GM19438 (cell line): ENCODE data around the gene PTPRM.

Experiments
- ATAC-seq: cut with Tn5 transposase; IDR thresholded peaks from one replicate; pipeline ENCODE4 v1.9.1; 2021; ENCODE audit warnings: low read depth; ENCODE audit not compliant: unreplicated experiment

The PTPRM gene

DNA sequence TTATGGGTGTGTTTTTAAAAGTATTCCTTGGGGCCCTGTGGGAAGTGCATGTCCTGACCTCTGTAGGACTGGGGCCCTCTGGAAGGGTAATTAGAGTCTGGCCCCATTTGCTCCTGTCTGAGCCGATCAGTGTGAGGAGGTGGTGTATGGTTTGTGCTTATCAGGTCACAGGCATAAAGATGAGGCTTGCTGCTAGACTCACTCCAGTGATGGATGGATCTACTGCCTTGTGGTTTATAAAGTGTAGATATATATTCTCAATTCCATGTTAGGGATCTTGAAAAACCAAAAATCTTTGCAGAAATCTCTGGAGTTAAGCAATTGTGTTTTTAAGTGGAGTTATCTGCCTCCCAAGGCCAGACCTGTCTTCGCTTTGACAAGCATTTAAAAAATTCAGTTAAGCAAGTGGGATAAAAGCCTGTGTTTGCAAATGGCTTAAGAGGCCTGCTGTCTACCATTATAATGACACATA lies 182.4 kb downstream of the PTPRM start:
- no peak for ATAC-seq

DNA sequence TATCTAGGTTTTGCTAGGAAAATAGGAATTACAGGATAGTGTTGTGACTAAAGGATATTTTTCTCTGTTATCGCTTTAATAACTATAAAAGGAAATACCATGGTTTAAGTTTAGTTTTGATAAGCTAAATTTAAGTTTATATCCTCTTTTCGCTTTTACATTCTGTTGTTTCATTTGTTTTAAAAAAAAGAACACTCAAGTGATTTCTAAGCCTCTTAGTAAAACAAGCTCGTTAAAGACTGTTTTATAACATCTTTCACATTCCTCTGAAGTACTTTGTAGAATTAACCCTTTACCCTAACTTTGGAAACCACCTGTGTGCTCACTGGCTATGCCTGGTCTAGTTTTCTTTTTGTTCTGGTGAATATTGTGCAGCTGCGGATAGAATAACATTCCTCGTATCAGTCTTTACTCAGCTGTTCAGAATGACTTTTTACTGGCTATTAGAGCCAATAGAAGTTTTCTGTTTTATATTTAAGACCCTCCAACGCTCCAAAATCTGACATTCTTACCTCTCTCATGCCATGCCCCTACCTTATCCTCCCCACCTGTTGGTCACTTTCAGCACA lies 183.1 kb downstream of the PTPRM start:
- ATAC-seq, result no peak

DNA sequence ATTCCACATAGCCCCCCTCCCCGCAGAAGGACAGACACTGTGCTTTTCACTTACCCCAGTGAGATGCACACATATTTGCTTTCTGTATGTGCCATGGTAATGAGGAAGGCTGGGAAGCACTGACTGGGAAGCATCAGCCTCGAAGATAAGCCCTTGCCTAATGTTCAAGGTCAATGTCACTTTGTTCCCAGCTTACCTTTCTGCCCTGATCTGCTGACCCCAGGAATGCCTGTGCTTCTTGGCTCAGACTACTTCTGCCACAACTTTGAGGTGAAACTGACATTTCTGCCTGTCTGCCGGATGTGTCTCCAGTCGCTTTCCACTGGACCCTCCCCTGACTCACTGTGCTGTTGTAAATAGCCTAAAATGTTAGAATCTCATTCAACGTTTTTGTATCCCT lies 183.8 kb downstream of the PTPRM start:
- ATAC-seq, result no peak

DNA sequence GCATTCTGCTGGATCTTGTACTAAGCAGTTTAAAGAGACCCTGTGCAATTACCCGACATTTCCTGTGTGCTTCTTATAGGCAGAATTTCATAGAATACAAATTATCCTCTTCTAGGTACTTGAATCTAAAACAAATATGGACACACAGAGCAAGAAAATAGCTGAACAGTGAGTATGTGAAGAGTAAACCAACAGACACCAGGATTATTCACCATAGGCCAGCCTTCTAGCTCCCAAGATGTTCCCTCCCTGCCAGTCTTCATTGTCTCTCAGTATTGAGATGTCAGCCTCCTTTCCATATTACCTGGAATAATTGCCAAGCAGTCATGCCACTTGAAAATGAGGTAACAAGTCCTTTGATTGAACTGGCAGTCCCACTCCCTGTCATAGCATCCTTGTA lies 187.1 kb downstream of the PTPRM start:
- no peak for ATAC-seq

DNA sequence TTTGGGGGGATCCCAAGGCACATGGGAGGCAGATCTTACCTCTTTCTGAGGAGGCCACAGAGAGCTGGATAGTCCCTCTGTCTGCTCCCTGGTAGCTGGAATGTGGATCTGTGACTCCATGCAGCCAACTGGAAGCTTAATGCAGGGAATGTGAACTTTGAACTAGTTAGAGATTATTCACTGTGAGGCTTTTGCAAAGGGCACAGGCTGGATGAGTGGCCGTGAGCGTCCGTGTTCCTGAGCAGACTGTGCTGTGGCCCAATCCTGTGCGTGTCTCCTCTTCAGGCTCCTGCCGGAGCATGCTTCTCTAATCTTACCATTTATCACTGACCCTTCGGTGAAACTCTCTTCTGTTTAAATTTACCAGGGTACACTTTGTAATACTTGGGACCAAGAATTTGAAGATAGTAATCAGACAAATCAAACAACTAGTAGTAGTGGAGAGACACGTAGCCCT lies 187.6 kb downstream of the PTPRM start:
- no peak for ATAC-seq

DNA sequence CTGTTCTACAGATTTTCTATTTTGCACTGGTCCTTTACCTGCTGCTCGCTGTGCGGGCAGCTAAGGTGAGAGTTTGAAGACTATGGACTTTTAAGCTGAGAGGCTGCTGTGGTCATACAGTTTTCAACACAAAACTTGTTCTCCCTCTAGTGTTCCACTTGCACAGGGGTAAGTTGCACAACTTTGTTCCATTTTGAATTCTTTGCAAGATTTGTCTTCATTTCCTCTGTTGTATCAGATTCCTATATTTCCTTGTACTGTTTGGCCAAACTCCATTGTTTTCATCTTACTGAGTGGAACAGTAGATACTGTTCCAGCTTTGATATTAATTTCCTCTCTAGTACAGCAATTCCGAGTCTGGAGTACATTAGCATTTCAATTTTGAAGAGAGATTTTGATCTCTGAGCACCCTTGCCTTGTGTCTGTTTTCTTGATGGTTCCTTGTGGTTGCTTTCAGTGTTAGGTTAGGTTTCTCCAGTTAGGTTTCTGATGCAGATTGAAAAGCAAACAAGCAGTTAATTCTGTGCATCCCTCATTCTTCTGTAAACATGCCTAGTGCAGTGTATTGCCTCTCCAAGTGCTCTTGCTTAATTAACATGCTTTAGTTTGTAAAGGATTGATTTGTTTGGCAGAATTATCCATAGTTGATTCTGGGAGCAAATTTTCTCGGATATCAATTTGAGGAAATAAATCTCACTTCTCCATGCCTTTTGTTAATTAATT lies 188.8 kb downstream of the PTPRM start:
- no peak for ATAC-seq

DNA sequence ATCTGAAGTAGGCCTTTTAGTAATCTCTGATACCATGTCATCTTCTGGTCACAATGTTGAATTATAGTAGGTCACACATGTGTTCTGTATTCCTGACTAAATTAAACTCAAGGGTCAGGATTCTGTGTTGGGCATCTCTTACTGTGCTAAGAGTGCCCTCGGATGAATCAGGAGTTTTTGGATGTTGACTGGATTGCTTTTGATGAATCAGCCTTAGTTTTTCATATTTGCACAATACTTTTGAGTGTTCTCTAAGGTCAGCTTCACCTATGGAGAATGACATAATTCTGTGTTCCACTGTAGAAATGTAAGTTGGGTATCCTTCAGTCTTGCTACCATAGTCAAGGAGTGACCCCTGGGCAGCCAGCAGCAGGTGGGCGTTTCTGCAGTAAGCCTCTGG lies 190.1 kb downstream of the PTPRM start:
- no peak for ATAC-seq

DNA sequence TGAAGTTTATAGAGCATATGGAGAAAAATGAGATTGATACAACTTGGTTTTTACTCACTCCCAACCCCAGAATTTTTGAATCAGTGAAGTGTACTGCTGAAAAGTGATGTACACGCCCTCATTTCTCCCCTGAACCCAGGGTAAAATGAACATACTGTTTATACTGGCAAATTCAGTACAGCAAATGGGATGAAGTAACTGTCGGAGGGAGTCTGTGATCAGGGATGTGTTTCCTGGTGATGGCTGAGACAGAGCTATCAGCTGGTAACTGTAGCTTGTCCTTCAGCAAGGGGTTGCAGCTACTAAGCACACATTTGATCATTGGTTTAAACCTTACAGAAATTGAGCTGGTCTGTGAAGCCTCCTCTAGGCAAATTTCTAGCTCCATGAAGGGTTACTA lies 191.6 kb downstream of the PTPRM start:
- no peak for ATAC-seq

DNA sequence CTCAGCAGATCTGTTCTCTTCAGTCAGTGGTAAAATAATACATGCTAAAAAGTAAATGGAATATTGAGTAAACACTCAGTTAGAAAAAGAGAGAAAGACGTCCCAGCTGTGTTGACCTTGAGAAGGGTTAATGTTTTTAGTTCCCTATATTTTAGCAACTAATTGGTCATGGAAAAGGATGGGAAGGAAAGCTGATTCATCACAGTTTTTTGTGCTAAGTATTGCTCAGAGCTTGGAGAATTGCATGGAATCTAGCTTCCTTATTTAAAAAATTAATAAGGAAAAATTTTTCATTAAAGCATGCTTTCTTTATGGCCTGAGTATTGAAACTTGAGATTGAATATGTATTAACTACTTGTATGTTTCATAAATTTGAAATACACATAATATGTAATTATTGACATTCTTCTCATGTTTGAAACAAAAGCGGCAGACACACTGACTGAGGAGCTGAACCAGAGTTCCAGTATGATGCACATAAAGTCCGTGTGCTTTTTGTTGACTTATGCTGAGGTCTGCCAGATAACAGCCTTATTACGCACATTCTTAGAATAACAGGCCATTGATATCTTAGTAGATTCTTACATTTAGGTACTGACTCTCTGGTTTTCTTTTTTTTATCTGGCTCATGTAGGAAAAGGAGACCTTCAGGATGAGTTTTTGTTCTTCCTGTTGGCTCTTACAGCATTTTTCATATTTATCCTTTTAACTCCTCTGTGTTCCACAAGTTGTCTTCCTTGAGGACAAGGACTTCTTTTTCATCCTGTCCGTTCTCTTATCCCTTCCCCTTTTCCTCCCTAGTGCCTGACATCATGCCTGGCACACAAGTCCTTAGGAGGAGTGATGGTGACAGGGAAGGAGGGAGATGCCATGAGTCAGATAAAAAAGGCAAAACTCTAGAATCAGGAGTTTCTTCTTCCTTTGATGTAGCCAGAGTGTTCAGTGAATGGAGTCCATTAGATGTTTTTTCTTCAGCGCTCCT lies 194.1 kb downstream of the PTPRM start:
- ATAC-seq, result no peak

DNA sequence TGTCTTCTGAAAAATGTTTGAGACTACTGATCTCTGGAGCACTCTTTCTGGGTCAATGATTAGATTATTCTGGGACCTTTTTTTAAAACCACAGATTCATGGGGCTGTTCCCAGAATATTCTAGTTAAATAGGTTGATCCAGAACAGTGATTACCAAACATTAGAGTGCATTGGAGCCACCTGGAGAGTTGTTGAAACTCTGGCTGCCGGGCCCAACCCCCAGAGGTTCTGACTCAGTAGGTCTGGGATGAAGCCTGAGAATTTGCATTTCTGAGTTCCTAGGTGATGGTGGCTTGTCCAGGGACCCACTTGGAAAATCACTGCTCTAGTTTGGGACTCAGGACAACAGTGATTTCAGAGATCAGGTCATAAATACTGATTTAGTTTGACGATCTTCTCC lies 197.3 kb downstream of the PTPRM start:
- no peak for ATAC-seq

DNA sequence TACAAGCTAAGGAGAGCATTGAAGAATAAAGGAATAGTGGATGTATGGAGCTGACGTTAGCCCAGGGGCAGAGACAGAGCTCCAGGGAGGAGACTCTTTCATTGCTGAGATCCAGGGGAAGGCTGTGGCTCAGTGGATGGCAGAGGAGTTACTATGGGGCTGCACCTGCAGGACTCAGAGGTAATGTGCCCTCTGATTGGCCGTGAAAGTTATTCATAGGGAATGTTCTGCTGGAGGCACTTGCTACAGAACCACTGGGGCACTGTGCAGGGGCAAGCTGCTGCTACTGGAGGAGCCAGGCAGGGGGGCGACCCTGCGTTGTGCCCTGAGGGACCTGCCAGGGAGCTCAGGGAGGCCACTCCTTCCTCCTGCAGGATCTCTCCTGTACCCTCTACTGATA lies 199.2 kb downstream of the PTPRM start:
- ATAC-seq, result no peak

DNA sequence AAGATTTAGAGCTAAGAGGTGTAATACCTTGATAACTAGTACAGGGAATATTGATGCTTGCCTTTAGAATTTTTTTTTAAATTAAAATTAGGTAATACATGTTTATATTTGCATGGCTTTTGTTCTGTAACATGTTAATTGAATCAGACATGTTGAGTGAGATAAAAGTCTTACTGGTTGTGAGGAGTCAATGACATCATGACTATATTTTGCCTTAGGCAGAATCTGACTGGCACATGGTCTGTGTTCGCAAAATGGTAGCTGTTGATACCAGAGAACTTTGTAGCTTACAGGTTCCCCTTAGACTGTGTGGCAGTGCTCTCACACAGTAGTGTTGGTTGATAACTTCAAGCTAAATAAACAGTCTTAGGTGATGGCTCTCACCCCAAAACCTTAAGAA lies 199.7 kb downstream of the PTPRM start:
- no peak for ATAC-seq

DNA sequence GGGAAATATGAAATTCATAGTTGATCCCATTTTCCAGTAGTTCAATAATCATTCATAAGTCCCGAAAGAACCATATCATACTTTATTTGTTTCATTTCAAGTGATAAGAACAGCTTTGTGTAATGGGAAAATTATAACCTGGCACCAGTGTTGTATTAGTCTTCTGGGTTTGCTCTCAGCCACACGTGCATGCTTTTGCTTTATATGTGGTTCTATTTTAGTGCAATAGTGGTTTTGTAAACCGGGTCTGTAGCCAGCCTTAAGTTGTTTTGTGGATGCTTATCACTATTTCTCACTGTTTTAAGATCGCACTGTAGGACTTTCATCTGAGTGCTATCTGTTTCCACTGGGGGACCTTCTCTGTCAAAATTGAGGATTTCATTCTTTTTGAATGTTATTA lies 203.8 kb downstream of the PTPRM start:
- no peak for ATAC-seq

DNA sequence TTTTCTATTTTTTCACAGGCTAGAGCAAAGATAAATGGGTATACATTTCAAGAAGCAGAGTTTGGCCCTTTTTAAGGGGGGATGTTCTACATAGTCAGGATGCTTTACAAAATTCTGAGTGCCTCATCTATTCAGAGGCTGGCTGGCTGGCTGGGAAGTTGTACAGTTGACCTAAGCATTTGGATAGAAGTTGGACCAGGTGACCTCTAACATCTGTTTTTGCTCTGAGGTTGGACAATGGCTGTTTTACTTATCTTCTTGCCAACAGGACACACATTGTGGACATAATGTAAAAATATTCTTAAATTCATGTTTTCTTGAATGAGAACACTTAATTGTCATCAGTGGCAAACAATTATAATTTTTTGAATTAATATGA lies 205.4 kb downstream of the PTPRM start:
- ATAC-seq, result no peak

DNA sequence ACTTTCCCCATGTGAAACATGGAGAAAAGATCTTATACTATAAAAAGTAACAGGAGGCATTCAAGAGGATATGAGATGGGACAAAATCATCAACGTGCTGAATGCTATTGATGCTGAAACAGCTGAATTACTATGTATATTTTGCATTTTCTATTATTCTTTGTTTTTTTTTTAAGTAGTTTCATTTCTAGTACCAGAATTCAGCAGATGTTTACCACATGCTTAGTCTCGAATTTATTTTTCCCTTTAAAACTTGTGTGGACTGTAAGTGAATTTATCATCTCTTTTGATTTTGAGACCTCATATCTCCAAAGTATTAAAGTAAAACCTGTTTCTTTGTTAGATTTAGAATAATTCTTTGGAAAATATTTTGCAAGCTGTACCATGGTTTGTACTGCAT lies 205.8 kb downstream of the PTPRM start:
- ATAC-seq, result no peak

DNA sequence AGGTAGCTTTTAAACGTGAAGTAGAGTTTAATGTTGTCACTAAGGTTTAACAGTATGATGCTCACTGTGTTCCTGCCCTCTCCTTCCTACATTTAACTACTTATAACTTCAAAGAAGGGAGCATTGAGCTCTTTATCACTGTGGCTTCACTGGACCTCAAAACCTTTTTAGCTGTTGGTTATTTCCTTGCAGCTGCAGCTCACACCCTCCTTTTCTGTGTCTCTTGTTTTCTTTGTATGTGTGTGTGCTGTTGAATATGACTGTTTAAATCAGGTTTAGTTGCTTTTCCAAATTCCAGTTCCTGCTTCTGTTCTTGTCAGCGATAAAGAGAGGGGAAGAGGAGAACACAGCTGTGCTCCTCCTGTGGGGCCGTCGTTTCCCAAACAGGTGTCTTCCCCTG lies 208.0 kb downstream of the PTPRM start:
- no peak for ATAC-seq

DNA sequence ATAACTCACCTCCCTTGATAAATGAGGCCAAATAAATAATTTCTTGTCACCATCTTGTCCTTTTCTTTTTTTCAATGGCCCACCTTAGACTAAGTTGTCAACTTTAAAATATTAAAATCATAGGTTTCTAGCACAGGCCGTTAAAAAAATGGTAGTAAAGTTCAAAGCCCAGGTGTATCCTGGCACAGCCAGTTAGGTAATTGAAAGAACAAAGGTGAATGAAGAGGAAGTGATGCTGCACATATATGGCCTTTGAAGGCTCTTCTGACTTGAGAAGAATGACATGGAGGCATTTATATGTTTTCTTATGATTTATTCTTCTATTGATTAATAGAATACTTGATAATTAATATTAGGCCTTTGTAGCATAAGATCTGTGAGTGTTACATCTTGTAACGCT lies 208.7 kb downstream of the PTPRM start:
- no peak for ATAC-seq

DNA sequence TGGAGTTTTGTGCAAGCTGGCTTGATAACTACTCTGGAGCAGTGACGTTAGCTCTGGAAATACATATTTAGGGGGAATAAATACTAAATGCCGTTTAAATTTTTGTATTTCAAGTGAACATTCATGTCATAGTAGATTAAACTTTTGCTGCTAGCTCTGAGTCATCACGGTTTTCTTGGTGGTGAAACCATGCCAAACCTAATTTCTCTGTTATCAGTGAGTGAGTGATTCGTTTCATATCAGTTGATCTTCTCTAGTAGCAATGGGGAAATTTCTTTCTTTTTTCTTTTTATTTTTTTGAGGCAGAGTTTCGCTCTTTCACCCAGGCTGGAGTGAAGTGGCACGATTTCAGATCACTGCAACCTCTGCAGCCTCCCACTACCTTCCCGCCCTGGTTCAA lies 211.1 kb downstream of the PTPRM start:
- ATAC-seq, result no peak

DNA sequence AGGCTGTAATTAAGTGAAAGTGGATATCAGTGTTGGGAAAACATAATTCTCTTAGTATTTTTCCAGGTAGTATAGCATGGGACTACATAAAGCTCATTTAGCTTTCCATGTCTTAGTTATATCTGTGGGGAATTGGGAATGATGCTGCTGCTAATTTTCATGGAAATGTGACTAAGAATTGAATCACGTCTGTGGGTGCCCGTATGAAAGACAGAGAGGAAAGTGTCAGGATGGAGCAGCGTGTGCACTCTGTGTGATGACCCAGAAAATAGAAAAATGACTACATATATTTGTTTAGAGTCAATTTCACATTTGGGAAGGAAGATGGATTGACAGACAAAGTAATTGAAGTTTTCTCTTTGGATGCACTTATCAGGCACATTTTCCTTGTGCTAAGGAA lies 212.1 kb downstream of the PTPRM start:
- no peak for ATAC-seq

DNA sequence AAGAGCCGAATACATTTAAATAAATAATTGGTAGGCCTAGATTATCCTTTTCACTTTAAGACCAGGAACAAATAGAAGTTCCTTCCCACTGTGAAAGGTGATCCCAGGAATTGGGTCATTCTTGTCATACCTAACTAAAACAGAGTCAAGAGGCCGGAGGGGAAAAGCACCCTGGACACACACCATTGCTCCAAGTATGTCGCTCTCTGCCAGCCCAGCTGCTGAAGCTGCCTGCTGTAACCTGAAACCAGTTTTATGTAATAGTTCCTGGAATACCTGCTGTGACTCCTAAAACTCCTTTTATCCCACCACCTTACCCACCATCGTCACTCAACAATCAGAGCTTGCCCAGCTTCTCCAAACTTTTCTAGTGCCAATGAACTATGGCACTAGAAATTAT lies 217.1 kb downstream of the PTPRM start:
- no peak for ATAC-seq

DNA sequence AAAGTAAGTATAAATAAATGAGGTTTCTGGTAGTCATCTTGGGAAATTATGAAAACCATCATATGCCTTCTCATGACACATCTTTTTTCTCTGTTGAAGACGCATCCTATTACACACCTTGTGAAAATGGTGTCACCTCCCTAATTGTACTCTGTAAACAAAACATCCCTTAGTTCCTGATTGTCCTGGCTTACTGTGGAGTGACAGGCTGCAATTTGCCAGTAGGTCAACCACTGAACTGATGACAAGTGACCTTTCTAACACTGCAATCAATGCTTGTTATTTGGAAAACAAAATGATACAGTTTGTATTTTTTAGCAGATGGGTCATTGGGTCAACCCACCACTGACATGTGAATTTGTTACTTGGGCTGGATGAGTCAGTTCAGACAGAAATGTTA lies 219.5 kb downstream of the PTPRM start:
- ATAC-seq, result no peak
